Endothelial cell of hepatic sinusoid (primary cell): ENCODE measurements around the gene TMTC2.
"Not testable (repeated sequence)": the region's sequence is repeated elsewhere in the genome, so short reads cannot be mapped to it uniquely, and the experiment has no call there.

ENCODE experiments used
- in situ Hi-C: cut with HindIII; loops from 2 replicates; pipeline ENCODE4 v1.10.0; 2017; ENCODE audit warnings: low sequenced_read_pairs

TMTC2 gene

GRCh38 chr12:82723093-82723492 lies 36.4 kb downstream of the TMTC2 start:
- in situ Hi-C loops: no loop called here

- in situ Hi-C loops: no loop called here
These were observed 37.2 kb downstream of the TMTC2 start for GRCh38 chr12:82723891-82724290.

- in situ Hi-C loops: no loop called here
These were observed 39.0 kb downstream of the TMTC2 start for GRCh38 chr12:82725741-82726140.

GRCh38 chr12:82727886-82728285 lies 41.2 kb downstream of the TMTC2 start:
- in situ Hi-C loops: no loop called here

DNA sequence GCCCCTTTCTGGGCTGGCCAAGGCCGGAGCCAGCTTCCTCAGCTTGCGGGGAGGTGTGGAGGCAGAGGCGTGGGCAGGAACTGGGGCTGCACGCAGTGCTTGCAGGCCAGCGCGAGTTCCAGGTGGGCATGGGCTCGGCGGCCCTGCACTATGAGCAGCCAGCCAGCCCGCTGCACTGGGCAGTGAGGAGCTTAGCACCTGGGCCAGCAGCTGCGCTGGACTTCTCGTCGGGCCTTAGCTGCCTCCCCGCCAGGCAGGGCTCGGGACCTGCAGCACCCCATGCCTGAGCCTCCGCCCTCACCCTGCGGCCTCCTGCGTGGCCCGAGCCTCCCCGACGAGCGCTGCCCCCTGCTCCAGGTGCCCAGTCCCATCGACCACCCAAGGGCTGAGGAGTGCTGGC lies 42.0 kb downstream of the TMTC2 start:
- in situ Hi-C loops: no loop called here

DNA sequence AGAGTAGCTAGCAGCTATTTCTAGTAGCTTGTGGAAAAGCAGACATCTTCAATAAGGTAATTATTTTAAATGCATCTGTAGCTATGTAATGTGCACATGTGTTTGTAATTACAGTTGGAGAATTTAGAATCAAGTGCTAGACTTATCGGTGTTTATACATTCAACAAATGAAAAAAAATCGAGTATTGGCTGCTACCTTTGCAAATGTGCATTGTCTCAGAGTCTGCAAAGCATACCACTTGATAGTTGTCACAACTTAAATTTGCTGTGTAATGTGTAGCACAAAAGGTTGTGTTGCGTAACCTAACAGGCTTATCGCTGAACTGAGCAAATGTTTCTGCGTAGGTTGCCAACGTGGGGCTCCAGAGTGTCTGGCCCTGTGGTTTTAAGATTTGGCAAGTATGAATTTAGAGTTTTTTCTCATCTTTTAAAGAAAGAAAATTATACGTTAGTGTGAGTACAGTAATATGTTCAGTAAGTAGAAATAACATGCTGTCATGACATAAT lies 44.3 kb downstream of the TMTC2 start:
- in situ Hi-C loops: no loop called here

DNA sequence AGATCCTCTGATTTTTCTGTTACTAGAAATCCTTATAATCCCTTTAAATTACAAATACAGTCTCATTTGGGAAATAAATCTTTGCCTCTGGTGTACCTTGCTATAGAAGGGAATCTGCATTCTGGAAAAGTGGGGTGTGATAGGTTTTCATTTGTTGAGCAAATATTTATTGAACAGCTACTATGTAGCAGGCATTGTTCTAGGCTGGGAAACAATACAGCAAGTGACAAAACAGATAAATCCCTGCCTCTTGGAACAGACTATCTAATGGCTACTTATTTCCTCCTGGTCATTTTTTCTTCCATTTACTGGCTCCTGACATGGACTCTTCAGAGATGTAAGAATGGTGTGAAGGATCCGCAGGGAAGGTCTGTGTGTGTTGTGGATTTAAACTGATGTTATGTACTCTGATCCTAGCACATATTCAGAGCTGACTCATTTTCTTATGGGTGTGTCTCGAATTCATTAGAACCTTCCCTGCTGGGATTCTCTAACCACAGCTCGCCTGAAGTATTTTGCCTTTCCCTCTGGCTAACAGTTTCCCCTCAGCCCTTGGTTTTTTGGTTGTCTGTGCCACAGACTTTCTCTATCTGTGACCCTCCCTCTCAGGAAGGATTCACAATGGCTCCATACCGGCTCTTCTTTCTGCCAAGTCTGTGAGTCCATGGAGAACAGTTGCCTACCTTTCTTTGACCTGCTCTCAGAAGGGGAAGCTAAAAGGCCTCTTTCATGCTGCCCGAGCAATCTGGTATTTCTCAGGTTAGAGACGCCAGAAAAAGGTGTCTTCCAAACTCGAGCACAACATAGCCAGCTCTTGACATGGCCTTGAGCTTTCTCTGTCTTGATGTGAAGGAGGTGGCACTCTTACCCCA lies 53.7 kb downstream of the TMTC2 start:
- in situ Hi-C loops: no loop called here

DNA sequence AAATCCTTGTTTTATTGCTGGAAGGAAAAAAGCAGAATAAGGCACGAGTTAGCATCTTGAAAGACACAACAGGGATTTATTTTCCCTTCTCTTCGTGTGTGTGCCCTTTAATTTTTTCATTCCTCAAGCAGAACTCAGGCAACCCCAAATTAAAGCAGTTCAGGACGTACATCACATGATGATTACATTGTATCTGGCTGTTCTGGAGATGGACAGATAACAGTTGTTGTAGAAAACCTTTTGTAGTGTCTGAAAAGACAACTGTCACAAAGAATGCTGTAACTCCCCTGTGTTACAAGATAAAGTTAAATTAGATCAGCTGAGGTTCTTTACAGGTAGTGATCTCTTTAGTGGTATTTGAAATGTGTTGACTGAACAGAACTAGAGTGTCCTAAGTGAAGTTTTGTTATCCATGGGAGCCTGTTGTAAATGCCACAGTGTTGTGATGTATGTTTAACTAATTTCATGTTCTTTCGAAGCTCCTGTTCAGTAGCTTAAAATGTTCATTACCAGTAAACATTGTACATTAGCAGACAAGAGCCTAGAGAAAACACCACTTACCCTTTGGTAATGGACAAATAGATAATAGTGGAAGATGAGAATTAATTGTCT lies 58.5 kb downstream of the TMTC2 start:
- in situ Hi-C loops: no loop called here

GRCh38 chr12:82745807-82746206 lies 59.1 kb downstream of the TMTC2 start:
- in situ Hi-C loops: no loop called here

DNA sequence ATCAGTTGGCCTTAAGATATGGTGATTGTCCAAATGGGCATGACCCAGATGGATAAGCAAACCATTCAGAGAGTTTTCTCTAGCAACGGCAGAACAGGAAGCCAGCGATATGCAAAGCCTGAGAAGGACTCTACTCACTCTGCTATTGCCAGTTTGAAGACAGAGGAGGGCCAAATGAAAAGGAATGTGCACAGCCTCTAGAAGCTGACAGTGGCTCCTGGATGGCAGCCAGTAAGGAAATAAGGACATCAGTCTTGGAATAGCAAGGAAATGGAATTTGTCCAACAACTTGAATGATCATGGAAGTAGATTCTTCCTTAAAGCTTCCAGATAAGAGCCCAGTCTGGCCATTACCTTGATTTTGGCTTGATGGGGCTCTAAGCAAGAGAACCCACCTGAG lies 60.0 kb downstream of the TMTC2 start:
- in situ Hi-C loops: no loop called here

DNA sequence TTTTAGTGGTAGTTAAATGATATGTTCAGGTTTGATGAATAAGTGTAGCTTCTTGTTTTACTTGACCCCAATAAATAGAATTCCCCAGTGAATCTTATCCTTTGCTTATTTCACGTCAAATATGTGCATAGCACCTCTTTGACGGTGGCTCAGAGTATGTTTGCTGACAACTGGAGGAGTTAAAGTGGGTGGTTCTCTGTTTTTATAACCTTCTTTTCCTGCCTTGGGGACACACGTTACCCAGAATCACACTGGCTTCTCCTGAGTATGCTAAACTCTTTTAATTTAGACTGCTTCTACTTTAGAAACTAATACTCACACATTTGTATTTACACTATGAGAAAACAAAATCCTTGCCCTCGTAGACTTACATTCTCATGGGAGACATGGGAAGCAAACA lies 62.3 kb downstream of the TMTC2 start:
- in situ Hi-C loops: no loop called here

GRCh38 chr12:82754856-82755255 lies 68.2 kb downstream of the TMTC2 start:
- in situ Hi-C loops: no loop called here

- in situ Hi-C loops: no loop called here
These were observed 69.6 kb downstream of the TMTC2 start for GRCh38 chr12:82756303-82756702.

DNA sequence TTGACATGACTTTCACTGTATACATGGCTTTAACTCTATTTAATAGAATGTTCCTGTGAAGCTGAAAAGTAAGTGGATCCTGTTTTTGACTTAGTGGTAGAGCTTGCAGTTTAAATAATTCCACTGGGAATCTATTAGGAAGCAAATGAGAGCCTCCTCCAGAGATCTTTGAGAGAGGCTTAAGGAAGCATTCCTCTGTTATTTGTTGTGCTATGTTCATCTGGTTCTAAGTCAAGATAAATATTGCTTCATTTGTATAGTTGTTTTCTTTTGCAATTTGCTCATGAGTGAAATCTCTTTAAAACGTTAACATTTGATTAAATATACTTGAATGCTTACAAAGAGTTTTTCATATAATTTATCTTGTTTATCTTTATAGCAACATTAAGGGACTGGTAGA lies 70.4 kb downstream of the TMTC2 start:
- in situ Hi-C loops: no loop called here

DNA sequence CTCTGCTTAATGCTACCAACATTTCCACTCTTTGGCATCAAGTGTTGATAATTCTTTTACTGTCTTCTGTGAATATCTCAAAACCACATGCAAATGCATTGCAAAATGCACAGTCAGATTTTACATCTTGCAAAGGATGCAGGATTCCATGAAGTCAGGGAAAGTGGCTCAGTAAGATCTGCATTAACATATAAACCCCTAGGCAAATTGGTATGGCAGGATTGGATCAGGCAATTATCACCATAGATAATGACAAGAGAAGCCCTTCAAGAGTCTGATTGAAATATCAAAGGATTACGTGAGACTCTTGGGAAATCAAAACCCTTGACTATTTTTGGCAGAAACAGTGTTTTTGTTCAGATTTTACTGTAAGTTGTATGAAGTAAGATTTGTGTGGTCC lies 71.0 kb downstream of the TMTC2 start:
- in situ Hi-C loops: no loop called here

- in situ Hi-C loops: no loop called here
These were observed 72.1 kb downstream of the TMTC2 start for GRCh38 chr12:82758749-82759330.

DNA sequence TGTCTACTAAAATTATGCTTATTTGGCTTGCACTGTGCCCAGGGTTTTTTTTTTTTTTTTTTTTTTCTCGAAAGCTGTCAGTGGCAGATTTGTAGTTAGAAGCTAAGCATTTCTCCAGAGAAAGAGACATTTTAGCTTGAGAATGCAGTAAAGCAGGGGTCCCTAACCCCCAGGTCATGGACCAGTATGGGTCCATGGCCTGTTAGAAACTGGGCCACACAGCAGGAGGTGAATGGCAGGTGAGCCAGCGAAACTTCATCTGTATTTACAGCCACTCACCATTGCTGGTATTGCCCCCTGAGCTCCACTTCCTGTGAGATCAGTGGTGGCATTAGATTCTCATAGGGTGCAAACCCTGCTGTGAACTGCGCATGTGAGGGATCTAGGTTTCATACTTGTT lies 73.7 kb downstream of the TMTC2 start:
- in situ Hi-C loops: no loop called here

DNA sequence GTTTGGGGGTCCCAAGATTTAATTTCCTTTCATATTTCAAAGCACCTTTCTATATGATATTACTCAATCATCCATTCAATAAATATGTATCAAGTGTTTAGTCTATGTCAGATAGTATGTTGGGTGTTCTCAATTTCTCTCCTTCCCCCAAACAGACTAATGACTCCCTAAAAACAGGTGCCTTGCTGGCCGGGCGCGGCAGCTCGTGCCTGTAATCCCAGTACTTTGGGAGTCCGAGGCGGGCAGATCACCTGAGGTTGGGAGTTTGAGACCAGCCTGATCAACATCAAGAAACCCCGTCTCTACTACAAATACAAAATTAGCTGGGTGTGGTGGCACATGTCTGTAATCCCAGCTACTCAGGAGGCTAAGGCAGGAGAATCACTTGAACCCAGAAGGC lies 78.5 kb downstream of the TMTC2 start:
- in situ Hi-C loops: not testable (repeated sequence)

GRCh38 chr12:82765971-82766705 lies 79.4 kb downstream of the TMTC2 start:
- in situ Hi-C loops: no loop called here

- in situ Hi-C loops: no loop called here
These were observed 88.0 kb downstream of the TMTC2 start for GRCh38 chr12:82774666-82775065.

- in situ Hi-C loops: no loop called here
These were observed 93.8 kb downstream of the TMTC2 start for GRCh38 chr12:82780517-82780916.
